ENCODE data around the gene NRBF2. TPM values are rescaled to one million over a fixed set of nuclear protein-coding genes. Genes with fewer than 3 reads are reported as not detected.

The NRBF2 gene
- total and polyA plus RNA-seq, 9 of the 15 experiments (the other 6 are each of a cell fraction or from before 2014, with no cell fraction given): 20.8 to 52.1 (median 30.5) TPM

DNA sequence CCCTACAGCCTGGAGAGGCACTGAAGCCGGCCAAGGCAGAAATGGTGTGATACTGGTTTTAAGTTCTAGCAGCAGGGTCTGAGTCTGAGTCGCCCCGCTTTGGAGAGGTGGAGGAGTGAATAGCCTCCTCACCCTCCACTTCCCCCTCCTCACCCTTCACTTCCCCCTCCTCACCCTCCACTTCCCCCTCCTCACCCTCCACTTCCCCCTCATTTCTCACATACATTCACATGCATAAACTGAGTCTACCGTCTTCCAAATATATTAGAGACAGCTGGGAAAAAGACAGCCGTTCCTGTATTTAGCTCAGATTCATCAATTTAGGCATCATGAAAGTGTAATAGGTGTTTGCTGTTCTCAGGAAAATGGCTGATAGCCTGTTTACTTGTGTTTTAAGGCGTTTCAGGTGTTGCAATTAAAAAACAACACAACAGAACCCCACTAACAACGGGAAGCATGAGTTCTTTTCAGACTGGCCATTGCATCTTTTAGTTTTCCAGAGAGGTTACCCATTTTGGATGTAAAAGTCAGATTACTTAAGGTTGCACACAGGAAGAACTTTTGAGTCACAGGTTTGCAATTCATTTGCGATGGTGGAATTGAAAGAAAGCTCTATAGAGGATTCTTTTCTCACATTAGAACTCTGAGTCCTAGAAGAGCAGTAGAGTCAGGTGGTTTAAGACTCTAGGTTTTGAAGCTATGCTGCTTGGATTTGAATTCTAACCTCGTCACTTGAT, 861 bp downstream of the NRBF2 start:
- Histone ChIP-seq H3K4me3 (peak overlapping the region; percentile 90), H3K4me2 (ENCODE audit: insufficient read depth, low read length) (peak overlapping the region; percentile 93), H3K9ac (ENCODE audit: insufficient read depth in 1 of 2, low read depth in 2 of 2, low read length in 2 of 2) (peak overlapping the region; percentile 95 to 96), H3K36me3 (ENCODE audit: control insufficient read depth, insufficient read depth, low read length) (peaks cover 2% of the 10 kb centered on the region; the same call in 1 of the 3 replicates), H3K27me3 (ENCODE audit: control insufficient read depth in 2 of 2, insufficient read depth in 2 of 2, low read length in 2 of 2) (no peaks in the 10 kb centered on the region), H3K79me2 (ENCODE audit: control insufficient read depth, insufficient read depth, low read length) (peaks cover 56% of the 10 kb centered on the region), H3K4me1 (replicated peaks in 1 of 2; ENCODE audit: control insufficient read depth in 2 of 2, insufficient read depth in 2 of 2, low read length in 2 of 2) (peaks cover 8 to 9% of the 10 kb centered on the region in 2 experiments; a peak in 3 of 5 replicates), H4K20me1 (replicated peaks; ENCODE audit: control insufficient read depth, insufficient read depth, low read length) (no peaks in the 10 kb centered on the region; the same call in 1 of the 2 replicates), H2AFZ (ENCODE audit: low read depth, low read length) (peak overlapping the region; percentile 88), H3K9me1 (ENCODE audit: control insufficient read depth, insufficient read depth, low read length) (no peaks in the 10 kb centered on the region), H3K9me3 (replicated peaks; ENCODE audit: control insufficient read depth, insufficient read depth, low read depth, low read length) (peaks cover 7% of the 10 kb centered on the region), H3K27ac (ENCODE audit: extremely low read depth, low read depth, low read length) (peak overlapping the region; percentile 92)
- 2% methylated on average over 9 of the region's 9 CpGs for WGBS (ENCODE audit: insufficient coverage, low coverage, missing lambda C conversion rate)
- no peak for ATAC-seq
- BruUV-seq (replicated peaks): no TSS peak
- ChIA-PET POLR2A (interaction anchor here (0.6 to 5.2 kb wide), 16 partner anchors 8 to 1237 kb away, joined by 3 to 30 read pairs (median 4); no protein-coding TSS in a partner anchor), CTCF (ENCODE audit: low intra/inter-chr PET ratio) (no interaction called here)
- intact Hi-C loops (cut with micrococcal nuclease) (no loop called here), in situ Hi-C loops (cut with MboI) (no loop called here)
- DNase-seq (ENCODE audit: extremely low read depth in 1 of 4, low spot score in 3 of 4): no peak
- no peak for FAIRE-seq
- no peak for TF ChIP-seq HDAC8 (tag; IDR thresholded peaks at IDR 0.05)
- no peak for TF ChIP-seq ESRRA (IDR thresholded peaks at IDR 0.05; ENCODE audit: borderline replicate concordance, low read depth)
- no peak for TF ChIP-seq ZNF586 (CRISPR knock-in tag; conservative IDR thresholded peaks at IDR 0.05)
- no peak for TF ChIP-seq ZNF57 (CRISPR knock-in tag; IDR thresholded peaks at IDR 0.05)
- TF ChIP-seq BCL6 (CRISPR knock-in tag; IDR thresholded peaks at IDR 0.05): no peak
- no peak for TF ChIP-seq RAD51 (IDR thresholded peaks at IDR 0.05; ENCODE audit: borderline replicate concordance, low read depth)
- no peak for TF ChIP-seq CHD4 (IDR thresholded peaks at IDR 0.05; ENCODE audit: insufficient read depth, insufficient replicate concordance, low read depth, low read length, poor library complexity, severe bottlenecking)
- peak; percentile 13 for TF ChIP-seq PRDM10 (IDR thresholded peaks at IDR 0.05; ENCODE audit: partially characterized antibody)
- TF ChIP-seq THRAP3 (IDR thresholded peaks at IDR 0.05; ENCODE audit: borderline replicate concordance): no peak
- TF ChIP-seq ZNF354B (CRISPR knock-in tag; IDR thresholded peaks at IDR 0.05): no peak
- 0 out of 2 replicates have a peak, but pooled peaks have one; percentile 6 for TF ChIP-seq ARID1B (IDR thresholded peaks at IDR 0.05)
- TF ChIP-seq KLF16 (IDR thresholded peaks at IDR 0.05): no peak
- 0 out of 2 replicates have a peak, but pooled peaks have one; percentile 6 for TF ChIP-seq ZEB2 (IDR thresholded peaks at IDR 0.05)
- no peak for TF ChIP-seq ZBED1 (IDR thresholded peaks at IDR 0.05)
- no peak for TF ChIP-seq ATF2 (CRISPR knock-in tag; IDR thresholded peaks at IDR 0.05)
- TF ChIP-seq HOXB6 (CRISPR knock-in tag; IDR thresholded peaks at IDR 0.05; ENCODE audit: borderline replicate concordance): no peak
- no peak for TF ChIP-seq CBX3 (IDR thresholded peaks at IDR 0.05; ENCODE audit: borderline replicate concordance in 1 of 2, low read length in 2 of 2)
